GM12873 (cell line): ENCODE measurements around the gene LIMCH1.

Experiments
- CTCF ChIP-seq: IDR thresholded peaks from 2 replicates; pipeline ENCODE4 v1.5.1; 2012; ENCODE audit warnings: low read depth, mild to moderate bottlenecking, moderate library complexity, low read length, control low read depth; ENCODE audit not compliant: insufficient read depth; ENCODE audit errors: missing control alignments

The LIMCH1 gene

GRCh38 chr4:41532882-41533281 lies 5.1 kb upstream of the LIMCH1 start:
- no peak for TF ChIP-seq CTCF

GRCh38 chr4:41533680-41534079 lies 4.3 kb upstream of the LIMCH1 start:
- TF ChIP-seq CTCF, result no peak

GRCh38 chr4:41534404-41534803 lies 3.6 kb upstream of the LIMCH1 start:
- TF ChIP-seq CTCF, result no peak

- TF ChIP-seq CTCF, result no peak
Observed at GRCh38 chr4:41535911-41536371, 2.0 kb upstream of the LIMCH1 start.

GRCh38 chr4:41537292-41537890 lies 566 bp upstream of the LIMCH1 start:
- no peak for TF ChIP-seq CTCF

- no peak for TF ChIP-seq CTCF
Observed at GRCh38 chr4:41538887-41539498, 1.0 kb downstream of the LIMCH1 start.

GRCh38 chr4:41539711-41540110 lies 1.8 kb downstream of the LIMCH1 start:
- no peak for TF ChIP-seq CTCF
